ENCODE measurements around the gene FIGLA.

- TF ChIP-seq CTCF (conservative IDR thresholded peaks at IDR 0.05 in 1 of 2, IDR thresholded peaks at IDR 0.05 in 1 of 2; ENCODE audit: extremely low read depth in 1 of 2, insufficient read depth in 1 of 2, low read depth in 1 of 2, low read length in 2 of 2) (no peak), EZH2 (IDR thresholded peaks at IDR 0.05; ENCODE audit: borderline replicate concordance, low read length) (peak; percentile 96)
These were observed 22.5 kb downstream of the FIGLA start, which contains the start of gene ADD2 for GRCh38 chr2:70767699-70768589.

Measured in mammary epithelial cell (primary cell).